HG03378 (cell line): ENCODE measurements around the gene METTL25B.

ENCODE experiments used
- ATAC-seq: cut with Tn5 transposase; IDR thresholded peaks from one replicate; pipeline ENCODE4 v1.9.1; 2021; ENCODE audit warnings: mild to moderate bottlenecking, moderate library complexity; ENCODE audit not compliant: unreplicated experiment

The METTL25B gene

DNA sequence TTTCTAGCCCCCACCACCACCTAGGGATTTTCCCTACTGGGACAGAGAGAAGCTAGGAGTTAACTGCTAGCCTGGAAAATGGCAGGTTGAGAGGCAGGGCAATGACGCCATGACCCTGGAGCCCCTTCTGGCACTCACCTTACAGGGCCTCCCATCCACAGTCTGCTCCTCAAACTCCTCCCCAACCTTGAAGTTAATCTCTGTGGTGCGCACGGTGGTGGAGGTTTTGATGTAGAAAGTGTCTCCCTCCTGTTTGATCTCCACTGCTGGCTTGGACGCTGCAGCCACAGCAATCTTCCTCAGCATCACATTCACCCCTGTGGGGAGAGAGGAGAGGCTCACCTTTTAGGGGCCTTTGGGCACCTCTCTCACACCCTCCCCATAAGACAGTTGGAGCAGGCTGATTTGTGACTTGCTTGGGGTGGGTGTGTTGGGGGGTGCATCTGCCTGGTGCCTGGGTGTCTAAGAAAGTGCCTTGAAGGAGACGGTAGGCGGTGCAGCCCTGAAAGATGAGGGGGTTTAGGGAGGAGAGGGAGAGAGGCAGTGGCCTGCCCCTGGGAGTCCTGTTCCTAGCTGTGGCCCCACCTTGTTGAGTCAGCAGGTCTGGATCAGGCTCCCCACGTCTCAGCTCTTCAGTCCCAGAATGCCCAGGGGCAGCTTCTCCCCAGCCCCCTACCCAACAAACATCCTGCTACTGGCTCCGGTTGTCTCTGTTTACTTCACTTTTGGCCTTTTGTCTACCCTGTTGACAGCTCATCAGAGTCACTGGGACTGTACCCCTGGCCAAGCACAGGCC, 27.3 kb upstream of the METTL25B start:
- no peak for ATAC-seq

GRCh38 chr1:156703336-156703735, 24.9 kb upstream of the METTL25B start:
- ATAC-seq, result no peak

DNA sequence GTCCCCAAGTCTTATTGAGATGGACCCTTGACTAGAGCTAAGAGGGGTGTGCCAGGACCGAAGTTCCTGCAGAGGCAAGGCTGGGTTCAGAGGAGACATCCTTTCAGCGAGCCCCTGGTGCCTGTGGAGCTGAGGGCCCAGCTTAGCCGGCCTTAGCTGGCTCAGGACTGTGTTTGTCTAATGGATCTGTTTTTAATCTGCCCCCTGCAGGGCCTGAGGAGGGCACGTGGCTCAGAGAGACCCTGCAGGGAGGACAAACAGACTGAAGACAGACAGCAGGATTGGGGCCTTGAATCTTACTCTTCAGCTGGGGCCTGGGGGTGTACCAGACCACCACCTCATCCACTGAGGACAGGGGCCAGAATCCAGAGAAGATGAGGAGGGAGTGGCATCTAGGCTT, 24.5 kb upstream of the METTL25B start:
- no peak for ATAC-seq

- no peak for ATAC-seq
These were observed 24.0 kb upstream of the METTL25B start for GRCh38 chr1:156704166-156704711.

- no peak for ATAC-seq
These were observed 23.3 kb upstream of the METTL25B start for GRCh38 chr1:156704930-156705320.

GRCh38 chr1:156705321-156705917, 22.9 kb upstream of the METTL25B start, which contains the start of gene CRABP2:
Gene CRABP2 (minus strand): TSS chr1:156705583. CDS start chr1:156705446, 137 bp downstream.
- no peak for ATAC-seq

- ATAC-seq, result no peak
These were observed 22.2 kb upstream of the METTL25B start for GRCh38 chr1:156705918-156706656.

DNA sequence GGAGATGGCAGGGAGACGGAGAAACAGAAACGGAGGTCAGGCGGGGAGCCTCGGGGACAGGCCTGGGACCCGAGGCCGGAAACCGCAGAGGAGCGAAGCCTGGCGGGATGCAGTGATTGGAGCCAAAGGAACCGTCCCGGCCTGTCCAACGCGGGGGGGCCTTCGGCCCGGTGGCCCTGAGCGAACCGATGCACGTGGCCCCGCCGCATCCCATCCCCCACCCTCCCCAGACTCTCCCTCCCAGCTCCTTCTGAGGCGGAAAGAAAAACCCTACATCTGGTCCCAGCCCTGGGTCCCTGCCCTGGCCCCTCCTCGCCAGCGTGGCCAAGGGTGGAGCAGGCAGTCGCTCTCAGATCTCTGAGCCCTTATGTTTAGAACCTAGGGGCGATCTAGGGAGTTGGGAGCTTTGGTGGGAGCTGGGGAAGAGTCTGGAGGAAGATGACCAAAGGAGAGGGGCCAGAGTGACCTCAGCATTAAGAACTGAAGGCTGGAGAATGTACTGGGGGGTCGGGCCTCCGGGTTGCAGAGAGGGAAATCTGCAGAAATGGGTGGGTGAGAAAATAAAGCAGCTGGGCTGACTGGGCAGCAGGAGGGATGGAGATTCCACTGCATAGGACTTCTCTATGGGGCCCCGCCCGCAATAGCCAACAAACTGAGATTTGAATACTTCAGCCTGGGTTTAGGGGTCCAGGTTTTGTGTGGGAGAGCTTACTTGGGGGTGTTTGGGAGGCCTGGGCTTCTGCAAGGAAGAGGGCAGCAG, 21.4 kb upstream of the METTL25B start:
- no peak for ATAC-seq

DNA sequence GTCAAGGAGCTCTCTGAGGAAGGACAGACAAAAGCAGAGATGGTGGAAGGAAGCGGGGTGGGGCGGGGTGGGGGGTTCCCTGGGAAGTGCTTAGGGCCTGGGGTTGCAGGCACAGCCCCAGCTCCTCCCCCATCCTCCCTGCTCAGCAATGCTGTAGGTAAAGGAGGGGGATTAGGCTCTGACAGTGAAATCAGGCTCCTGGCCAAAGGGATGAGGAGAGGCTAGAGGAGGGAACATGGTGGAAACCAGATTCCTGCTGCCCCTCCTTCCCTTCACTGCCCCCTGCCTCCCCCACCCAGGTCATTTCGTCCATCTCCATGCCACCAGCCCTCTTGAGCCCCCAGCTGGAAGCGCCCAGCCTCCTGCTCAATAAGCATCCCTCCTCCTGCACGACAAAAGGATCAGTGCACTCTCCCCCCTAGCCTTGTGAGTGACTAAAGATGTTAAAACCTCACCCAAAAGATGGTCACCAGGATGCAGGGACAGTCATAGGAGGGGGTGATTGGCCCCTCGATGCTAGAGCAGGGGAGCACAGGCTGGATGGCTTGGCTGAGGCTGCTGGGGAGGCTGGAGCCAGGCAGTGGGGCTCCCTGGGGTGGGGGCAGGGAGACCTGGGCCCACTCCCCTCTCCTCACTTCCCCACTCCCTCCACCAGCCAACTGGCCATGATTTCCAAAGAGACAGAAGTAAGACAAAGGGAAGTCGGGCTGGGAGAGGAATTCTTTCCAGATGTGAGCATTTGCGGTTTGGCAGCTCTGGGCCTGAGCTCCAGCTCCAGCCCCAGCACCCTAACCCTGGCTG, 20.7 kb upstream of the METTL25B start:
- ATAC-seq, result no peak

DNA sequence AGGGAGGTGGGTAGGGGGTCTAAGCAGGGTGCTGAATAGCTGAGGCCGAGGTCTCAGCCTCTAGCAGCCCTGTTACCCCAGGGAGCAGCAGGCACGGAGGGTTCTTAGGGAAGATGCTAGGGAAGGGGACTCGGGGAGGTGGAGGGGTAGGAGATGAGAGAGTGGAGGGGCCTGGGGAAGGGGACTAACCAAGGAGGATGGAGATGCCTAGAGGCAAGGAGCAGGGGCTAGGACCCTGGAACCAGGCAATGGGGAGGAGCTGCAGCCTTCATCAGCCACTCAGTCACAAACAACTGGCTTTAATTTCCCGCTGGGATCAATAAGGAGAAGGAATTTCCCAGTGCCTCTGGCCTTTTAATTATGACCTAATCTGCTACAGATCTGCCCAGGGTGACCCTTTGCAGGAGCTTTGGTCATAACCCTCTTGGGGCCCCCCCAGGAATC, 20.0 kb upstream of the METTL25B start:
- ATAC-seq, result no peak

DNA sequence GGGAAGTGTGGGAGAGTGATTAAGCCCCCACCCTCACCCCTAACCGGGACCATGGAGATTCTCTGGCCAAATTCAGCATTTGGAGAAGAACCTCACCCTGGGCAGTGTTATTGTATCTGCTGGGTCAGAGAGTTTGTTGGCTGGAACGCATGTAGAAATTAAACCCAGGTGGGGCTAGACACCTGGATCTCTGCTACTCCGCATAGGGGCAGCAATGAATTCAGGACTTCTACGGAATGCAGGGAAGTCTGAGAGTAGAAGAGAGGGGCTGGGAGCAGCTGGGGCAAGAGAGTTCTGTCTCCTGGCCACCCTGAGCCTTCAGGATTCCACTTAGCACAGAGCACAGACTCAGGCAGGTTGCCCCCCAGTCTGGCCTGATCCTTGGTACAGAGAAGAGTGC, 19.2 kb upstream of the METTL25B start:
- ATAC-seq, result no peak

GRCh38 chr1:156709757-156710489, 18.3 kb upstream of the METTL25B start:
- no peak for ATAC-seq

DNA sequence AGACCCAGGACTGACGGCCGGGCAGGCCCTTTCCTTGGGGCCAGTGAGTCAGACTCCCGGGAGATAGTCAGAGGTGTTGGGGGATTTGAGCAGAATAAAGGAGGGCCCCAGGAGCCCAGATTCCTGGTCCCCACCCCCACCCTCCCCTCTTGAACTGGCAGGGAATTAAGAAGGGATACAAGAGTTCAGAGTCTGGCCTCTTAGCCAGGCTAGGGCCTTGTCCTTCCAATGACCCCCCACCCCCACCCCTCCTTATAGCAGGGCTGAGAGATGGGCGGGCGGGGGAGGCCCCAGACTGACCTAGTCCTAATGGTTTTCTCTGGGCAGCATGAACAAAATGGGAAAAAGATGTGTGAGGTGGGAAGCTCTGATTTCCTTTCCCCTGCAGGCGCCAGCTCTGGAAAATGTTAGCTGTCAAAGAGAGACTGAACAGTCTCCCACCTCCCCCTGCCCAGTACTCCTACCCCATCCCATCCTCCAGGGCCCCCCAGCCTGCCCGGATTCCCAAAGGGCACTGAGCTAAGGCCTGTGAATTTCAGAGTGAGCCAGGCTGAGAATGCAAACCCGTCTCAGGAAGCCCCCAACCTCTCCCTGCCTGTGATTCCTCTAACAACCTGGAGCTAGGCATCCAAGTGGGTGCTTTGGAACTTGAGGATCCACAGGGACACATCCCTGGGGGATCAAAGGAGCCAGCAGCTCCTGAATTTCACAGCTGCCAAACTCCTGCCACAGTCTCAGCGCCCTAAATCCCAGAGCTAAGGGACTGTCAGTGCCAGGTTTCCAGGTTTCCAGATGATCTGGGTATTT, 17.1 kb upstream of the METTL25B start:
- no peak for ATAC-seq

- ATAC-seq, result no peak
These were observed 15.6 kb upstream of the METTL25B start for GRCh38 chr1:156712626-156713025.

DNA sequence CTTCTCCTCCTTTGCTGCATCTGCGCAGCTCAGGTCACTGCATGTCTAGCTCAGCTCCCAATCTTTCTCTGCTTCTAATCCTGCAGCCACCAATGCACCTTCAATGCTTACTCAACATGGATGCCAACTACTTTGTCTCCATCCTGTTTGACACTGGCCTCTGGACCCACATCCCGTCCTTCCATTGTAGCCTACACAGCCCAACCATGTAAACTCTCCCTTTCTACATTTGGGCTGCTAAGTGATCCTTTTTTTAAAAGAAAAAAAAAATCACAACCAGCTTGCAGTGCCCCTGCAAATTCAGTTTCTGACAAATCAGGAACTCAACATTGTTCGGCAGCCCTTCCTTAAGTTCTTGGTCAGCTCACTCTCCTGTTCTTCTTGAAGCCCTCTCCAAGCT, 13.4 kb upstream of the METTL25B start:
- no peak for ATAC-seq

- ATAC-seq, result no peak
These were observed 10.9 kb upstream of the METTL25B start for GRCh38 chr1:156717351-156717750.

GRCh38 chr1:156721131-156721530, 7.1 kb upstream of the METTL25B start:
- ATAC-seq, result no peak

GRCh38 chr1:156721535-156721934, 6.7 kb upstream of the METTL25B start:
- ATAC-seq, result no peak
